ENCODE data around the gene MRPL54.

MRPL54 gene

DNA sequence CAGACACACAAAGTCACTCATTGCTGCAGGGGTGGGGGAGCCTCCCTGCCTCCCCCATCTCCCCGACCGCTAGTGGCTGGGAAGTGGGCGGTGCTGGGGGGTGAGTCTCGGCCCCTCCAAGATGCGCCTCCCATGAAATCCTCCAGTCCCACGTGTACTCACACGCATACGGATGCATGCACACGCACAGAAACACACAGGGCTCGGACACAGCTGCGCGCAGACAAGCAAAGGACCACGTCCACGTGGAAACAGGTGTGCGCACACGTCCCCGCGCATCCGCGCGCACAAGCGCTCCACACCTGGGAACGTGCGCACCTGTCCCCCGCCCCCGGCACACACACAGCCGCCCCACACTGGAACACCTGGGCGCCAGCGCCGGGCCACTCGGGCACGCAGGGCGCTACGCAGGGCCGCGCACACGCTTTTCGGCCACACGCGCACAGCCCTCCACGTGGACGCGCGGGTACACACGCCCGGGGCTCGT is 23.0 kb downstream of the MRPL54 start:
- DNase-seq (ENCODE audit: low read depth in 2 of 2), result peak in 1 of 2 donors; percentile 11

DNA sequence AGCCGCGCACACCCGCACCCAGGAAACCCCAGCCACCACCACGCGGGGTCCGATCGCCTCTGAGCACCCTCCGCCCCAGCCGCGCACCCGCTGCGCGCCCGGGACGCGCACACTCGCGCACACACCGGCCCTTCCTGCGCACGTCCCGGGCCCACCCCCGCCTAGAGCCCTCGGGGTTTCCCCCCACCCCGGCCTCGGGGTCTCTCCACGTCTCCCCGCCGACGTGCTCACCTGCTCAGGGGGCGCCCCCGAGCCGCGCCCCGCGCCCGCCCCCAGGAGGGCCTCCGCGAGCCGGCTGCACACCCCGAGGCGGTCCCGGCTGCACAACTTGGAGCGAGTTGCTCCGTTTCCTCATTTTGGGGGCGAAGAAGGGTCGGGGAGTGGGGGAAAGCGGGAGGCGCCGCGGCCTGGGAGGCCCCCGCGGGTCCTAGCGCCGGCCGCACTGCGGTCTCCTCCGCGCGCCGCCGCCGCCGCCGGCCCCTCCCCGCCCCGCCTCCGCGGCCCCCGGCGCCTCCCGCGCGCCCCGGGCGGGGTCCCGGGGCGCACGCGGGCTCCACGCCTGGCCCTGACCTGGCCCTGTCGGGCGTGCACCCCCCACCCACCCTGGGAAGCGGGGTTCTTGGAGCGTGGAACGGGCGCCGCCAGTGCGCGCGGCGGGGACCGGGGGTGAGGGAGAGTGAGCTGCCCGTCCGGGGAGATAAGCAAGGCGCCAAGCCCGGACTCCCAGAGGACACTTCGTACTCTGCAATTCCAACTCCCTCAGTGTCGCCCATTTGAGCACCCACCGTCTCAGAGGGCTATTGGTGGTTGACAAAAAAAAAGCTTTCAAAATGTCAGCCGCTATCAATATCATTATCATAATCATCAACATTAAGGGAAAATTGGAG is 23.7 kb downstream of the MRPL54 start, which contains the start of gene MATK:
Gene MATK, minus strand, starts transcription at position 444 of the 887 bp plus-strand sequence. CDS start 1,246 bp downstream, outside the sequence.
- DNase-seq (ENCODE audit: low read depth in 2 of 2), result peak in 1 of 2 donors; percentile 19

DNA sequence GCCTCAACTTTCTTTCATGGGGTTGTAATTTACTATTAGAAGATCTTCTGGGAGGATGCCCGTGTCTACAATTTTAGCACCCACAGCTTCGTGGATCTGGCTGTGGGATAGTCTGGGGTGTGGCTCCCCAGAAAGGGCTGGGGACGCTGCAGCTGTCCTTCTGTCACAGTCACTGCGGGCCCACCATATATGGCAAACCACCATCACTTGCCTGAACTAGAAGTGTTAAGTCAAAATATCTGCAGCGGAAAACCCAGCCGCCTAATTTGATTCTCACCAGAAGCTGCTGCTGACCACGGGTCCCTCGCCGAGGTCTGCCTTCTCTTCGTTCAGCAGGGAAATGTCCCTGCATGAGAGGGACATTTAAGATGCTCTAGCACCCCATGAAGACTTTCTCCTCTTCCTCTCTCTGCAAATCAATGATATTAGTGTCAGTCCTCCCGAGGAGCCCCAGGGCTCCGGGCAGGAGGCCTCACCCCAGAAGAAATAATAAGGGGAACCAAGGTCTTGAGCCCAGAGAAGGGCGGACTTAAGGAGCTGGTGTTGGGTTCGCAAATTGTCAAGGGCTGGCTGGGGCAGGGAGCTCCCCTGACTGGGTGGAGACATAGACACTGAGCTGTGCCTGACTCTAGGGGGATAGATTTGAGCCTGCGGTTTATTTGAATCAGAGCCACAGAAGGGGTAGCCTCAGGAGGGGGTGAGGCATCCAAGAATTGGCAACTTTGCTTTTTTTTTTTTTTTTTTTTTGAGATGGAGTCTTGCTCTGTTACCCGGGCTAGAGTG is 26.7 kb downstream of the MRPL54 start:
- DNase-seq (ENCODE audit: low read depth in 2 of 2), result no peak

- no peak for DNase-seq (ENCODE audit: low read depth in 2 of 2)
These were observed 27.8 kb downstream of the MRPL54 start for GRCh38 chr19:3790209-3790734.

GRCh38 chr19:3790941-3791340 is 28.5 kb downstream of the MRPL54 start:
- DNase-seq (ENCODE audit: low read depth in 2 of 2), result no peak

DNA sequence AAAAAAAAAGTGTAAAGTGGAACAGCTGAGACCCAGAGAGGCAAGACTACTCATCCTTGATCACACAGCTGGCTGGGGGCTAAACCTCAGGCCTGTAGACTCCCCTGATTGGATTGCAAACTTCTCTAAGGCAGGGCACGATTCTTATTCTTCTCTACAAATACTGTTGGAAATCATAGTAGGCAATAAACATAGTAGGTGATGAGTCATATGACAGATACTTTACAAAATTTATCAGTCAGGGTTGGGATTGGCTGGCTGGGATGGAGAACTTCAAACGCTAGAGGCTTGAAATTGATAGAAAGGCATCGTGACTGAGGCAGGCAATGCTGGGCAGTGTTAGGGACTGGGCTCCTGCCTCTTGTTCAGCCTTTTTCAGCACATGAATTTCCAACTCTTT is 29.6 kb downstream of the MRPL54 start:
- no peak for DNase-seq (ENCODE audit: low read depth in 2 of 2)

DNA sequence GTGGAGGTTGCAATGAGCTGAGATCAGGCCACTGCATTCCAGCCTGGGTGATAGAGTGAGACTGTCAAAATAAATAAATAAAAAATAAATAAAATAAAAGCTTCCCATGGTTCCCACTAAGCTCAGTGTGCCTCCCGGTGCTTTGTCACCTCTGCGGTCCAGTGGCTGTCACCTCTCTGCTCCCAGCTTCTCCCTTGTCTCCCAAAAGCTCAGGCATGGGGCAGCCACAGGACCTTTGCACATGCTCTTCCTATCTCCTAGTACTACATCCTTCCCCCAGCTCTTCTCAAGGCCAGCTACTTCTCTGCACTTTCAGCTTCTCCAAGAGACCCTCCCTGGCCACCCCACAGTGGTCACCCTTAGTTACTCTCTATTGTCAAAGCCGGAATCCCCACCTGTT is 31.3 kb downstream of the MRPL54 start:
- no peak for DNase-seq (ENCODE audit: low read depth in 2 of 2)

DNA sequence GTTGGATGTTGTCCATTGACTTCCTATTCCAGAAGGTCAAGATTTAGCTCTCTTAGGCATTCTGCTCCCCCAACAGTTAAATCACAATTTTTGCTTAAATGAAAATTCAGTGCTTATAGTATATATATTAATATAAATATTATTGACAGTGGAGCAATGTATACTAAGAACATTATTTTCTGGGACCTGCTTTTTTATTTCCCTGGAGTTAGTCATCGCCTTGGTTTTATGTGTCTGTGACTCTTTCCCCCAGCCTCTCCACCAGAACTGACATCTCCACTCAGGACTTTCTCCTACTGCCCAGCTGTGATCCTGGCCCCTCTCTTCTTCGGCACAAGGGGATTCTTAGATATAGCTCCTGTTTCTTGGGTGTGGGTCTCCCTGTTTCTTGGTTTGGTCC is 33.9 kb downstream of the MRPL54 start:
- no peak for DNase-seq (ENCODE audit: low read depth in 2 of 2)

- no peak for DNase-seq (ENCODE audit: low read depth in 2 of 2)
These were observed 35.7 kb downstream of the MRPL54 start for GRCh38 chr19:3798137-3798536.

- no peak for DNase-seq (ENCODE audit: low read depth in 2 of 2)
These were observed 38.5 kb downstream of the MRPL54 start for GRCh38 chr19:3800996-3801395.

GRCh38 chr19:3801412-3802096 is 39.1 kb downstream of the MRPL54 start:
- peak; percentile 43 for DNase-seq (ENCODE audit: low read depth in 2 of 2)

DNA sequence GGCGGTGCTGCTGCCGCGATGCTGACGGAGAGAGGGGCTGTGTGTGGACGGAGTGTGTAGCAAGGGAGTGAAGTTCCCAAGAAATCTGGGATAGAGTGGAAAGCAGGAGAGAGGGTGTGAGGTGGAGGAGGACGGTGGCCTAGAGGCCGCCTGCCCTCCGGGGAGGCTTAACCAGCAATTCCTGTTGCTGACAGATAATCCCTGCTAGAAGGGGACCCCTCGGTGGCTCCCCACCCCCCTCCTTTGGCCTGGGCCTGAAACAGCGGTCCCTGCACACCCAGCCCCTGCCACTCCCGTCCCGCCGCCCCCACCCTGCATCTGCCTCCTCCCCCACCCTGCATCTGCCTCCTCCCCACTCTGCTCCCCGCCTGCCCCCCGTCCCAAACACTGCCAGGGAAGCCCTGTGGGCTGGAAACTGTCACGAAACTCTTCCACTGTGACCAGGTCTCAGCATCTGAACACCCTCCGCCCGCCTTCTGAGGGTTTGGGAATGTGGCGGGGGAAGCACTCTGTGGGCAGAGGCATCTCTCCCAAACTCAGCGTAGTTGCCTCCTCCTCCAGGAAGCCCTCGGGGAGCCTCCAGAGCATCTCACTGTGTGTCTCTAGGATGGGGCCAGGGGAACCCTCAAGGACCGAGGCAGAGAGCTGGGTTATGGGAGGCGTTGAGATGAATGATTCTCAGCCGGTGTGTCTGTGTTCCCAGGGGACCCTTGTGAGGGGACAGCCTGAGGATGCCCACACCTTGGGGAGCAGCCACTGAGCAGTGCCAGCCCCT is 40.8 kb downstream of the MRPL54 start:
- DNase-seq (ENCODE audit: low read depth in 2 of 2), result no peak

- no peak for DNase-seq (ENCODE audit: low read depth in 2 of 2)
These were observed 41.5 kb downstream of the MRPL54 start for GRCh38 chr19:3803986-3804385.

GRCh38 chr19:3804429-3804828 is 41.9 kb downstream of the MRPL54 start:
- no peak for DNase-seq (ENCODE audit: low read depth in 2 of 2)

GRCh38 chr19:3805859-3806258 is 43.4 kb downstream of the MRPL54 start:
- no peak for DNase-seq (ENCODE audit: low read depth in 2 of 2)

DNA sequence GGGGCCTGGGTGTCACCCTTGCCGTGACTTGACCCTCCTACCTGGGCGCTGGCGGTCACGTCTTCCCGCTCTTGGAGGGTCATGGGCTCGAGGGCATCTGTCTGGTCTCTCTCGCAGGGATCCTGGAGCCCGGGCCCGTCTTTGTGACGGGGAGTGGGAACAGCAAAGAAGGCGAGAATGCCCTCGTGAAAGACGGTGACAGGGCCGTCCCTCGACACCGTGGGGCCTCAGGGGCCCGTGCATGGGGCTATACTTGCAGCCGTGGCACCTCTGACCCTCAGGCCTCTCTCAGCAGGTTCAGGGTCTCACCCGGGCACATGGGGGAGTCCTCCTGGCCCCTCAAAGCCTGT is 44.6 kb downstream of the MRPL54 start:
- DNase-seq (ENCODE audit: low read depth in 2 of 2), result no peak

GRCh38 chr19:3807574-3808354 is 45.3 kb downstream of the MRPL54 start:
- no peak for DNase-seq (ENCODE audit: low read depth in 2 of 2)

GRCh38 chr19:3808420-3809143 is 46.1 kb downstream of the MRPL54 start:
- no peak for DNase-seq (ENCODE audit: low read depth in 2 of 2)

GRCh38 chr19:3809881-3810707 is 47.6 kb downstream of the MRPL54 start:
- no peak for DNase-seq (ENCODE audit: low read depth in 2 of 2)

Measured in stimulated activated CD4-positive, alpha-beta T cell treated with anti-CD3 and anti-CD28 coated beads, Interleukin-4, amount 100 ng/mL, for 48 hours (primary cell).